GM12892 (cell line): Measurements from ENCODE around the gene GRM7.

Experiments
- POLR2A ChIP-seq: IDR thresholded peaks from 2 replicates; pipeline ENCODE4 v1.6.1; 2011; ENCODE audit warnings: low read depth, low read length, control low read depth
- POLR2AphosphoS5 ChIP-seq: IDR thresholded peaks from 2 replicates; pipeline ENCODE4 v1.6.1; 2011; ENCODE audit warnings: low read depth, low read length, control low read depth
- TAF1 ChIP-seq: IDR thresholded peaks from 2 replicates; pipeline ENCODE4 v1.6.1; 2011; ENCODE audit warnings: low read depth, mild to moderate bottlenecking, control low read depth, low read length, borderline replicate concordance

DNA sequence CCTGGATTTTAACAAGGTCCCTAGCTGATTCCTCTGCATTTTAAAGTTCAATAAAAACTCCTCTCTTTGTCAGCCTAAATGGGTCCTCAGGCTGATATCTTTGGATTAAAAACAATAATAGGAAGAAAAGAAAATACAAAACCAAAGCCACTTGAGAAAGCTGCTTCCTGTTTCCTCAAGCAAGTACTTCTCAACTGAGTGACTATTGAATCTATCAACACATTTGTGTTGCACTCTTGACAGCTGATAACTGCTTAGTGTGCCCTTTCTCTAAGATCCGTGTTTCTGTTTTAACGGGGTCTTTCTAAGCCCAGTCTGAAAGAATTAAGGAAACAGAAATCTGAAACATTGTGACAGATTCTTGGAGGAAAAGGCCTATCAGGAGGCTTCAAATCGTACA is 410.7 kb downstream of the GRM7 start:
- no peak for TF ChIP-seq POLR2A
- no peak for TF ChIP-seq TAF1
- no peak for TF ChIP-seq POLR2AphosphoS5
